Subcutaneous abdominal adipose tissue (tissue), 5 donors: ENCODE results near the gene RAB6A.
"Not testable (repeated sequence)": the region's sequence is repeated elsewhere in the genome, so short reads cannot be mapped to it uniquely, and the experiment has no call there.

Experiments used
- H3K27ac ChIP-seq: one replicate; pipeline ENCODE4 v1.7.0; 2013; ENCODE audit warnings: low read depth, mild to moderate bottlenecking, inconsistent platforms, low read length, moderate library complexity
- H3K27me3 ChIP-seq, 5 donors: one replicate each; pipeline ENCODE4 v1.7.0; 2013; ENCODE audit warnings: low read length in 5 of 5, inconsistent platforms in 1 of 5; ENCODE audit not compliant: control insufficient read depth in 5 of 5, insufficient read depth in 4 of 5
- H3K36me3 ChIP-seq, 5 donors: one replicate each; pipeline ENCODE4 v1.7.0; 2013; ENCODE audit warnings: low read length in 5 of 5; ENCODE audit not compliant: control insufficient read depth in 5 of 5, insufficient read depth in 5 of 5
- H3K4me1 ChIP-seq, 5 donors: one replicate each; pipeline ENCODE4 v1.7.0; 2013; ENCODE audit warnings: low read length in 5 of 5, mild to moderate bottlenecking in 3 of 5, moderate library complexity in 1 of 5; ENCODE audit not compliant: control insufficient read depth in 5 of 5, insufficient read depth in 5 of 5
- H3K4me3 ChIP-seq, 5 donors: one replicate each; pipeline ENCODE4 v1.7.0; 2013; ENCODE audit warnings: low read length in 5 of 5, low read depth in 1 of 5
- H3K9ac ChIP-seq, 5 donors: one replicate each; pipeline ENCODE4 v1.7.0; 2013; ENCODE audit warnings: low read length in 5 of 5, mild to moderate bottlenecking in 4 of 5, moderate library complexity in 3 of 5
- H3K9me3 ChIP-seq, 5 donors: one replicate each; pipeline ENCODE4 v1.7.0; 2013; ENCODE audit warnings: low read length in 5 of 5; ENCODE audit not compliant: control insufficient read depth in 5 of 5
- donor health status: healthy.
- donor health status: healthy.
- donor health status: healthy.
- donor health status: healthy.
- donor health status: healthy.

Gene RAB6A

DNA sequence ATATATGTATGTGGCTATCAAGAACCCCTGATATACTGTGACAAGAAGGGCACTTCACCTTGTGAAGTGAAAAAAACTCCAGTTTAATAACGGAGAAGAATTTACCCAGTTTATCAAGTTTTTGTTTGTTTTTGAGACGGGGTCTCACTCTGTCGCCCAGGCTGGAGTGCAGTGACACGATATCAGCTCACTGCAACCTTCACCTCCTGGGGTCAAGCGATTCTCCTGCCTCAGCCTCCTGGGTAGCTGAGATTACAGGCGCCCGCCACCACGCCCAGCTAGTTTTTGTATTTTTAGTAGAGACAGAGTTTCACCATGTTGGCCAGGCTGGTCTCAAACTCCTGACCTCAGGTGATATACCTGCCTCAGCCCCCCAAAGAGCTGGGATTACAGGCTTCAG lies 26.9 kb downstream of the RAB6A start:
- H3K27ac ChIP-seq, H3K27me3 ChIP-seq, H3K4me3 ChIP-seq, H3K36me3 ChIP-seq, H3K9ac ChIP-seq, H3K9me3 ChIP-seq, H3K4me1 ChIP-seq: not testable (repeated sequence)

DNA sequence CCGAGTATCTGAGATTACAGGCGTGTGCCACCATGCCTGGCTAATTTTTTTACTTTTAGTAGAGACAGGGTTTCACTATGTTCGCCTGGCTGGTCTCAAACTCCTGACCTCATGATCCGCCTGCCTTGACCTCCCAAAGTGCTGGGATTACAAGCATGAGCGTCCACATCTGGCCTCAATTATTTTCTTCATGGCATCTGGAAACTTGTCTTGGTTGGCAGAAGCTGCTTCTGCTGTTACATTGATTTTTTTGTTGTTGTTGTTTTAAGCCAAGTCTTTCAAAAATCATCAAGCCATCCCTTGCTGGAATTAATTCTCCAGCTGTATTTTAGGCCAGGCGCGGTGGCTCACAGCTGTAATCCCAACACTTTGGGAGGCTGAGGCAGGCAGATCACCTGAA lies 27.9 kb downstream of the RAB6A start:
- H3K9me3 ChIP-seq, H3K9ac ChIP-seq, H3K27ac ChIP-seq, H3K27me3 ChIP-seq, H3K36me3 ChIP-seq, H3K4me1 ChIP-seq, H3K4me3 ChIP-seq: not testable (repeated sequence)

DNA sequence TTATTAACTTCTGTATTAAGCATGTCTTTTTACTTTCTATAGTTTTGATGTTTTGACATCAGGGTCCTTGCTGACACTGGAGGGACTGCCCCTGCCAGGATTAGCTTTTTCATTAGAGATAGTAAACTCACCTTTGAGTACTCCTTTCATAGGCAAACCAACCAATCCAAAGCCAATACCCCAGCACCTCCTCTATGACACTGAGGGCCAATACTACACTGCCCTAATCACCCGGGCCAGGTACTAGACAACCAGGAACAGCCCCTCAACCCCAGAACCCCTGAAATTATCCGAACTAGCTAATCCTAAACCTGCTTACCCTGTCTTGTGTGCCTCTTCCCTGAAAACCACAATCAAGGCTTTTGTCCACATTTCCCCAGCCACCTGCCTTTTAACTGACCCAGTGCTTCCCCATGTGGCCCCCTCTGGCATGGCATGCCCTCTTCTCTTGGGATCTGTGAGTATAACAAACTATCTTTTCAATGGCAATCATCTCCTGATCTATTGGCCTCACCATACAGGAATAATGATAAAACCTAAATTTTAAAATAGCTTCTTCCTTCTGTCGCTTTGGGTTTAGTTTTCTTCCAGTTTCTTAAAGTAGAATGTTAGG lies 31.2 kb downstream of the RAB6A start:
- H3K4me3 ChIP-seq: no peak overlapping the region
- H3K36me3 ChIP-seq: peaks cover 0 to 4% (median 0%) of the 10 kb centered on the region in 5 donors
- H3K9me3 ChIP-seq: no peaks in the 10 kb centered on the region
- H3K27me3 ChIP-seq: no peaks in the 10 kb centered on the region
- no peak overlapping the region for H3K9ac ChIP-seq
- no peaks in the 10 kb centered on the region for H3K4me1 ChIP-seq
- H3K27ac ChIP-seq: no peak overlapping the region

DNA sequence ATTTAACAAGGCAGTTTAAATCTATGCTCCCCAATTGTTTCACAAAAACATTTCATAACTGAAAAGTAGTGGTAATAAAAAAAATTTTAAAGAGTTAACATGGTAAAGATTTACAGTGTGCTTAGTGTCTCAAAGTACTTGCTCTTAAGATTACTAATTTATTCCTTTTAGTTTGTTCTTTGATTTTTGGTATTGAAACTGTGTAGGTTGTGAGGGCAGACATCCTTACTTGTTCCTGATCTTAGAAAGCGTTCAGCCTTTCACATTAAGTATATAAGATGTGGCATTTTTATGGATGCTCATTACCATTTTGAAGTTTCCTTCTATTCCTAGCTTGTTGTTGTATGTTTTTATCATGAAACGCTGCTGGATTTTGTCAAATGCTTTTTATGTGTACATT lies 32.9 kb downstream of the RAB6A start:
- no peaks in the 10 kb centered on the region for H3K9me3 ChIP-seq
- no peak overlapping the region for H3K27ac ChIP-seq
- no peak overlapping the region for H3K4me3 ChIP-seq
- peaks cover 0 to 4% (median 0%) of the 10 kb centered on the region in 5 donors for H3K36me3 ChIP-seq
- no peak overlapping the region for H3K9ac ChIP-seq
- H3K4me1 ChIP-seq: no peaks in the 10 kb centered on the region
- H3K27me3 ChIP-seq: no peaks in the 10 kb centered on the region

DNA sequence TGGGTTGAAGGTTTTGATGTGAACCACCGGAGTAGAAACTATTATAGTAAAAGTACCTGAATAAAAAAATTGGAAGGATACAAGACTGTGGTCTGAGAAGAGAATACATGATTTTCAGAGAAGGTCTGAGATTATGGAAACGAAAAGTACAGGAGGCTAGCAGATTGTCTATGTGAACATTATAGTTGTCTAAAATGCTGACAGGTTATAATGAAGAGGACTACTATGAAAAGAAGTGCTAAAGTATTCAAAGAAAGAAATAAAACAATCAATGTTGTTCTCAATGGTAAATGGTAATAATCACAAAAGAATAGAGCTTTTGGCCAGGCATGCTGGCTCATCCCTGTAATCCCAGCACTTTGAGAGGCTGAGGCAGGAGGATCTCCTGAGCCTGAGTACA lies 34.0 kb downstream of the RAB6A start:
- Histone ChIP-seq H3K36me3 (peaks cover 0 to 4% (median 0%) of the 10 kb centered on the region in 5 donors), H3K4me1 (no peaks in the 10 kb centered on the region), H3K4me3 (no peak overlapping the region), H3K27me3 (no peaks in the 10 kb centered on the region), H3K9me3 (no peaks in the 10 kb centered on the region), H3K9ac (no peak overlapping the region), H3K27ac (no peak overlapping the region)

DNA sequence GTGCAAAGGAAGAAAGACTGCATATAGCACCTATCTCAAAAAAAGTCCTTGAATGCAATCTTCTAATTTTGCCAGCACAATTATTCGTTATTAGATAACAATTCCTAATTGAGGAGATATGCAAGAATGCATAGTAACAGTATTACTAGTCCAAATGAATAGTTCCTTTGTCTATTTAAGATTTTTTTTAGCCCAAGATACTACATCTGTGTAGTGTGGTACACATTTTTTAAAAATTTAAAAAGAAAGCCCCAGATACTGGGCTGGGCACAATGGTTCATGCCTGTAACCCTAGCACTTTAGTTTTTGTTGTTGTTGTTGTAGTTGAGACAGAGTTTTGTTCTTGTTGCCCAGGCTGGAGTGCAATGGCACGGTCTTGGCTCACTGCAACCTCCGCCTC lies 43.7 kb downstream of the RAB6A start:
- no peaks in the 10 kb centered on the region for H3K27me3 ChIP-seq
- H3K27ac ChIP-seq: no peak overlapping the region
- no peaks in the 10 kb centered on the region for H3K4me1 ChIP-seq
- H3K9me3 ChIP-seq: no peaks in the 10 kb centered on the region
- no peak overlapping the region for H3K9ac ChIP-seq
- no peak overlapping the region for H3K4me3 ChIP-seq
- peaks cover 11 to 33% (median 14%) of the 10 kb centered on the region in 5 donors for H3K36me3 ChIP-seq

DNA sequence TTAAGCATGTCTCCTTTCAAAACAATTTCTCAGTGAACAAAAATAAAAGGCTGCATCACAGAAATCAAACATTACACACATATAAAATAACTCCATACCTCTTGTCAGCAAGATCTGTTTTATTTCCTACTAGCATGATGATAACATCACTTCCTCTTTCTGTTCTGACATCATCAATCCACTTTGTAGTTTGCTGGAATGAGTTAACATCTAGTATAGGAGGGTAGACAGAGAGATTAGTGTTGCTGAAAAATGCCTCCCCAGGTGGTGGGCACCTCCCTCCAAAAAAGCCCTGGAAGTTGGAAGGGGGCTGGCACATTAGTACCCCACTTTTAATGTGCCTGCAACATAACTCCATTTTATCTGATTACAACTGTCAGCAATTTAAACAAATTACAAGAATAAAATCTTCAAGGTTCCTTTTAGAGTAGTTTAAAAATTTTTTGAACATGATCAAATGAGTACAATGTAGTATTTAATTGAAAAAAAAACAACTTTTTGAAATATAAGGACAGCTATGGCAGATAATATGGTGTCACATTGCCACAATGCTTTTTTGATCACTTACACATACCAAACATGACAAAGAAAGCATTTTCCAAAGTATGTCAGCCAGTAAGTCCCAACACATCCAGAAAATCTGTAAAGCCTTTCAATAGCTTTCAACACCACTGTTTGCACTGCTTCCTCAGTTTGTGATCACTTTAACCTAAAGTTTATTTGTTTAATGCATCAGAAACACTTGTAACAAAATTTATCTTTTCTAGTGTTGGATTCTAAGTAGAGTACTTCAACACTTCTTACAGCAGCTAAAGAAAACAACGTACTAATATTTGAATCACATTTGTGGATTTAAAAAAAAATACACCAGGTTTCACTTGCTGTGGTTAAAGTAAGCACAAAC lies 44.5 kb downstream of the RAB6A start:
- Histone ChIP-seq H3K27ac (no peak overlapping the region), H3K36me3 (peaks cover 12 to 33% (median 14%) of the 10 kb centered on the region in 5 donors), H3K4me3 (no peak overlapping the region), H3K27me3 (no peaks in the 10 kb centered on the region), H3K9me3 (no peaks in the 10 kb centered on the region), H3K4me1 (no peaks in the 10 kb centered on the region), H3K9ac (no peak overlapping the region)

DNA sequence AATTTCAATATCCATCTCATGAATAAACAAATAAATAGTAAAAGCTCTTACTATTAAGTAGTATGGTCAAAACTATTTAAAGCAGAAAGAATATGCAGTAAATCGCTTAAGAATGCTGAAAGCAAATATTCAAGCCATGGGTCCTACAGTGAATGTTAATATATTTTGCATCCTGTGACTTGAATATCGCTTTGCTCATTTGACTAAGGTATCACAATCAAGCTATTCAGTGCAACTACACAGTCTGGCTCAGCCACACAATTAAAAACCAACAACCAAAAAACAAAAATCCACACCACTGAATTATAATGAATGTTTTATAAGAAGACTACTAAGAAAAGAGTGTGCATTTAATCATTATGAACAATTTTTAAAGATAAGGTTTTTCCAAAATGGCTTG lies 45.3 kb downstream of the RAB6A start:
- no peaks in the 10 kb centered on the region for H3K27me3 ChIP-seq
- no peaks in the 10 kb centered on the region for H3K4me1 ChIP-seq
- no peak overlapping the region for H3K4me3 ChIP-seq
- no peak overlapping the region for H3K9ac ChIP-seq
- H3K9me3 ChIP-seq: no peaks in the 10 kb centered on the region
- H3K27ac ChIP-seq: no peak overlapping the region
- H3K36me3 ChIP-seq: peaks cover 14 to 39% (median 20%) of the 10 kb centered on the region in 5 donors

DNA sequence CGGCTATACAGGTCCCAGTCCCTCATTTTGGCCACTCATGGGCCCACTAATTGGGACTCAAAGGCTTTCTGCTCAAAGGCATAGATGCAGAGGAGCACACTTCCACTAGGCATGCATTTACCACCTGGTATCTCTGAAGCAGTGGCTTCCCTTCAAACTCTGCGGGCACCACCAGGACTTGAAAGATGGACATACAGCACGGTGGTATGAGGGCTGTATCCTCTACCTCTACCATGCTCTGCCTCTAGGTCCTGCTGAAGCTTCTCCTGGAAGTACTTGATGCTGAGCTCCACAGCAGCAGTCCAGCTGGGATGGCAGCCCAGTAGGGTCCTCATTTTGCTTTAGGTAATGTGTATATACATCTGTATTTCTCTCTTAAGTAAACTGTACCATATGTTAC lies 49.9 kb downstream of the RAB6A start:
- Histone ChIP-seq H3K27ac (no peak overlapping the region), H3K4me1 (no peaks in the 10 kb centered on the region), H3K36me3 (peaks cover 14 to 35% (median 24%) of the 10 kb centered on the region in 5 donors), H3K9me3 (no peaks in the 10 kb centered on the region), H3K9ac (no peak overlapping the region), H3K4me3 (no peak overlapping the region), H3K27me3 (no peaks in the 10 kb centered on the region)

DNA sequence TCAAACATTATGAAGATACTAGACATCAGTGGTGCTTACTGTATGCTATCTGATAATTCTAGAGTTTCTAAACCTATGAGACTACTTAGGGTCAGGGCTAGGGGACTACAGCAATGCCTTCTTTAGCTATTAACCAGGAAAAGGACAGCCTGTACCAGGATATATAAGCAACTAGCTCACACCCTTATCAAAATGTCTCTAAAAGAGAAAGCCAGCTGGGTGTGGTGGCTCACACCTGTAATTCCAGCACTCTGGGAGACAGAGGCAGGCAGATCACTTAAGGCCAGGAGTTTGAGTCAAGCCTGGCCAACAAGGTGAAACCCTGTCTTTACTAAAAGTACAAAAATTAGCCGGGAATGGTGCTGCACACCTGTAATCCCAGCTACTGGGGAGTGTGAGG lies 55.8 kb downstream of the RAB6A start:
- H3K9me3 ChIP-seq: no peaks in the 10 kb centered on the region
- H3K27me3 ChIP-seq: no peaks in the 10 kb centered on the region
- no peak overlapping the region for H3K4me3 ChIP-seq
- H3K4me1 ChIP-seq: no peaks in the 10 kb centered on the region
- no peak overlapping the region for H3K9ac ChIP-seq
- no peak overlapping the region for H3K27ac ChIP-seq
- peaks cover 19 to 59% (median 37%) of the 10 kb centered on the region in 5 donors for H3K36me3 ChIP-seq
